Measurements from ENCODE around the gene COG7.

The COG7 gene

DNA sequence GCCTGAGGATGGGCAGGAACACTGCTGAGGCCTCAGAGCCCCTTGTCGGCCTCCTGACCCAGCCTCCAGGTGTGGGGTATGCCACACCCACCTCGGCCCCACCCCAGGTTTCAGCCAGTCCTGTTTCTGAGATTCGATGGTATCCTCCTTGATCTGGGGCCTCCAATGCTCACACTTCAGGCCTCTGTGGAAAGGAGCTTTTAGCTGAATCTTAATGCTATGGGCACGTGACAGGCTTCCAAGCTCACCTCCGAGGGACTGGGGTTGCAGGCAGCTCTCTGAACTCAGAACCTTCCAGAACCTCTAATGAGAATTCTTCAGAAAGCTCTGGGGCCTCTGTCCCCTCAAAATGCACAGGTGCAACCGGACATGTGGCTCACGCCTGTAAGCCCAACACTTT lies 96.0 kb downstream of the COG7 start:
- TF ChIP-seq, protein P1, sequence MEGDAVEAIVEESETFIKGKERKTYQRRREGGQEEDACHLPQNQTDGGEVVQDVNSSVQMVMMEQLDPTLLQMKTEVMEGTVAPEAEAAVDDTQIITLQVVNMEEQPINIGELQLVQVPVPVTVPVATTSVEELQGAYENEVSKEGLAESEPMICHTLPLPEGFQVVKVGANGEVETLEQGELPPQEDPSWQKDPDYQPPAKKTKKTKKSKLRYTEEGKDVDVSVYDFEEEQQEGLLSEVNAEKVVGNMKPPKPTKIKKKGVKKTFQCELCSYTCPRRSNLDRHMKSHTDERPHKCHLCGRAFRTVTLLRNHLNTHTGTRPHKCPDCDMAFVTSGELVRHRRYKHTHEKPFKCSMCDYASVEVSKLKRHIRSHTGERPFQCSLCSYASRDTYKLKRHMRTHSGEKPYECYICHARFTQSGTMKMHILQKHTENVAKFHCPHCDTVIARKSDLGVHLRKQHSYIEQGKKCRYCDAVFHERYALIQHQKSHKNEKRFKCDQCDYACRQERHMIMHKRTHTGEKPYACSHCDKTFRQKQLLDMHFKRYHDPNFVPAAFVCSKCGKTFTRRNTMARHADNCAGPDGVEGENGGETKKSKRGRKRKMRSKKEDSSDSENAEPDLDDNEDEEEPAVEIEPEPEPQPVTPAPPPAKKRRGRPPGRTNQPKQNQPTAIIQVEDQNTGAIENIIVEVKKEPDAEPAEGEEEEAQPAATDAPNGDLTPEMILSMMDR (IDR thresholded peaks at IDR 0.05): no peak

GRCh38 chr16:23355106-23355670 lies 97.8 kb downstream of the COG7 start:
- TF ChIP-seq, protein P1 (IDR thresholded peaks at IDR 0.05): no peak

- TF ChIP-seq, protein P1 (IDR thresholded peaks at IDR 0.05): no peak
These were observed 98.7 kb downstream of the COG7 start for GRCh38 chr16:23354246-23354645.

GRCh38 chr16:23353440-23353839 lies 99.5 kb downstream of the COG7 start:
- TF ChIP-seq, protein P1 (IDR thresholded peaks at IDR 0.05): no peak

DNA sequence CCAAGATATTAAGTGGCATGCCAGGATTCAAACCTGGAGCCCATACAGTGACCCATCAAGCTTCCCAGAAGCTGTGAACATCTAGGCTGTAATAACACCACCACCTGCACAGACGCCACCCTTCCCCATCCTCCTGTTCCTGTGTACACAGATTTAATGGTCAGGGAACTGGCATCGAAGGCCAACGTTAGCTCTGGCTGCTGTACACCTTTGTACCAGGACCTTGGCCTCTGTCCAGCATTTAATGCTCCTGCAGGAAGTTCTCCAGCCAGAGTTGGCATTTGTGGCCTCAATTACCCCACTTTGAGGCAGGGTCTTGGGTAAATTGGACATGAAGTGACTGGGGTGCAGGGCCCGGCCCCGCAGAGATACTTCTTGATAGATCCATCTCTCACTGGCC lies 101.6 kb downstream of the COG7 start:
- TF ChIP-seq, protein P1 (IDR thresholded peaks at IDR 0.05): no peak

DNA sequence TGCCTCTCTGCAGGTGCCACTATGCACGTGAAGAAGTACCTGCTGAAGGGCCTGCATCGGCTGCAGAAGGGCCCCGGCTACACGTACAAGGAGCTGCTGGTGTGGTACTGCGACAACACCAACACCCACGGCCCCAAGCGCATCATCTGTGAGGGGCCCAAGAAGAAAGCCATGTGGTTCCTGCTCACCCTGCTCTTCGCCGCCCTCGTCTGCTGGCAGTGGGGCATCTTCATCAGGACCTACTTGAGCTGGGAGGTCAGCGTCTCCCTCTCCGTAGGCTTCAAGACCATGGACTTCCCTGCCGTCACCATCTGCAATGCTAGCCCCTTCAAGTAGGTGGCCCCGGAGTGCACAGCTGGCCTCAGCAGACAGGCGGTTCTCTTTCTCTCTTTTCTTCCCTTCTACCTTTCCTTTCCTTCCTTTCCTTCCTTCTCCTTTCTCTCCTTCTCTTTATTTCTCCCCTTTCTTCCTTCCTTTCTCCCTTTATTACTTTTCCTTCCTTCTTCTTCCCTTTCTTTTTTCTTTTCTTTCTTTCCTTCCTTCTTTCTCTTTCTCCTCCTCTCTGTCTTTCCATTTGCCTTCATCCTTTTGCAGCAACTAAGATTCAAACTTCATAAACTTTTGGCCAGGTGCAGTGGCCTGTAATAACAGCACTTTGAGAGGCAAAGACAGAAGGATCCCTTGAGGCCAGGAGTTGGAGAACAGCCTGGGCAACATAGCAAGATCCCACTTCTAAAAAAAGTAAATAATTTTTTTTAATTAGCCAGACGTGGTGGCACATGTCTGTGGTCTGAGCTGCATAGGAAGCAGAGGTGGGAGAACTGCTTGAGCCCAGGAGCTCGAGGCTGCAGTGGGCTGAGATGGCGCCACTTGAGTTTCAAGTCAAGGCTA lies 104.2 kb downstream of the COG7 start:
- TF ChIP-seq, protein P1 (IDR thresholded peaks at IDR 0.05): no peak

DNA sequence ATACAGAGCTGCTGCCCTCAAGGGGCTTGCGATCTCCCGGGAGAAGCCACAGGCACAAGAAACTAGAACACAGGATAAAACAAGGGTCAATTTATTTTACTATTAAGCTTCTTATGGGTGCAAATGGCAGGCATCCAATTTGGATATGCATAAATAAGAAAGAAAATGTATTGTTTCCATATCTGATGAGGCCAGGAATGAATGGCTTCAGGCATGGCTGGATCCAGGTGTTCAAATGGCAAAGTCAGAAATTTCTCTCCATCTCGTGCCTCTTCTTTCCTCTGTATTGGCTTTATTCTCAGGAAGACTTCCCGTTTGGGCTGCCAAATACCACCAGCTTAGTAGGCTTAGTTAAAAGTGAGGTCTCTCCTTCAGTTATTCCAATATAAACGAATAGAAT lies 107.8 kb downstream of the COG7 start:
- TF ChIP-seq, protein P1 (IDR thresholded peaks at IDR 0.05): no peak
